ENCODE results near the gene RIN1. TPM values are rescaled to one million over a fixed set of nuclear protein-coding genes. Genes with fewer than 3 reads are reported as not detected.
"Not testable (repeated sequence)": the region's sequence is repeated elsewhere in the genome, so short reads cannot be mapped to it uniquely, and the experiment has no call there.

RIN1 gene
- total RNA-seq, 1 experiment from 2014 or later = 1.2 TPM

GRCh38 chr11:66363805-66364535 is 27.7 kb upstream of the RIN1 start:
- Histone ChIP-seq H3K4me1 (no peaks in the 10 kb centered on the region), H3K27me3 (no peaks in the 10 kb centered on the region), H3K4me3 (no peak overlapping the region), H3K27ac (no peak overlapping the region), H3K36me3 (no peaks in the 10 kb centered on the region), H3K9me3 (replicated peaks) (no peaks in the 10 kb centered on the region)
- peak; percentile 54 to 57 for DNase-seq

DNA sequence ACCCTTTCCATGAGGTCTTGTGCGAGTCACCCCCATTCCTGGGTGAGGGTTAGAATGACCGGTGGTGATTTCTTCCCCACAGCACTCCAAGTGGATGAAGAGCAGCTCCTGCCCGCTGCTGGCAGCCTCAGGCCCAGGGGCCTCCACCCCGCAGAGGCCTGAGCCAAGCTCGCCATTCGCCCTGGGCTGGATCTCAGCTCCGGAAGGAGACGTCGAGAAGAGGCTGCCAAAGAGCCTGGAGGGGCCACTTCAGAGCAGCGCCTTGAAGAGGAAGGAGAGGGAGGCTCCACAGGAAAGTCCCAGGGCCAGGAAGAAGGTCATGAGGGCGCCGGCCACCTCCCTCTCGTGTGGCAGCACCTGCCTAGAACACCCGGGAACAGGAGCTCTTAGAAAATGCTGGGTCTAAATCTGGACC is 27.0 kb upstream of the RIN1 start:
- H3K4me3 ChIP-seq = no peak overlapping the region
- no peaks in the 10 kb centered on the region for H3K36me3 ChIP-seq
- no peaks in the 10 kb centered on the region for H3K4me1 ChIP-seq
- no peaks in the 10 kb centered on the region for H3K9me3 ChIP-seq (replicated peaks)
- DNase-seq = no peak
- no peak overlapping the region for H3K27ac ChIP-seq
- H3K27me3 ChIP-seq = no peaks in the 10 kb centered on the region

DNA sequence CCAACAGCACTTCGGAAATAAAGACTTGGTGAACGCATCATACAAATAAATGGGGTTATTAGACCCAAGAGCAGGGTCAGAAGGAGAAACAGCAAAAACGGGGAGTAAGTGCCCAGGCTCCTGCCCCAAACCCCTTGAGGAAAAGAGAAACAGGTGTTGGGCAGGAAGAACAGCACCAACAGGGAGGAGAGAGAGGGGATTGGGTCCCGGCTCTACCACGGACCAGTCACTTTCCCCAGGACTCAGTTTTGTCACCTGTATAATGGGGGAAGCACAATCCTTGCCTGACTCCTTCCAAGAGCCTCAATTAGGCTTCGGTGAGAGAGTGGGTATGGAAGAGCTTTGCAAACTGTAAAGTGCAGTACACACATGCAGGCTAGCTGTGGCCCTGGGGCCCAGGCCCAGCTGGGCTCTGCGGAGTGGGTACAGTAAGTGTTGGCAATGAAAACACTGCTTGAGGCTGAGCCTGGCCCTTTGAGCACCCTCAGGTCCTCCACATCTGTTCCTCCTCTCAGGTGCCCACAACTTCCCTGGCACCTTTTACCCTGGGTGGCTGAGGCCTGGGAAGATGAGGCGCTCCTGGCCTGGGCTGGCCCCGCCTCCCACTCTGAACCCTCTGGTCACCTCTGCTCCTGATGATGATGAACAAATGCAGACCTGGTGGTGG is 26.4 kb upstream of the RIN1 start:
- H3K27me3 ChIP-seq = no peaks in the 10 kb centered on the region
- DNase-seq = no peak
- no peaks in the 10 kb centered on the region for H3K4me1 ChIP-seq
- H3K4me3 ChIP-seq = no peak overlapping the region
- H3K36me3 ChIP-seq = no peaks in the 10 kb centered on the region
- no peaks in the 10 kb centered on the region for H3K9me3 ChIP-seq (replicated peaks)
- no peak overlapping the region for H3K27ac ChIP-seq

DNA sequence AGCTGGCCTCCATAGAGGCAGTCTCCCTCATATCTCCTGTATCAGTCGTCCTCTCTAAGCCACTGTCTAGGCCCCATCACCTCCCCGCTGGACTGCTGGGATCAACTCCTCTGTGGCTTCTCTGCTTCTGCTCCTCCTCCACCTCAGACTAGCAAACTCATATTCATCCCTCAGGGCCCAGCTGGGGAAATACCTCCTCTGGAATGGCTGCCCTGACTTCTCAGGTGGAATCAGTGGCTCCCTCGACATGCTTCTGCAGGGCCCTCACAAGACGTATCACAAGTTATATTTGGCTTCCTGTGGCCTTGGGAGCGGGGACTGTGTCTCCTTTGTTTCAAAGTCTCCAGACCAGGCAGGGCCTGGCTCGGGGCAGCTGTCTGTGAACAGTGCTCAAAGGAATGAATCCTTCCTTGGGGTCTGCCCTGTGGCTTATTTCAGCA is 25.3 kb upstream of the RIN1 start:
- H3K4me3 ChIP-seq = no peak overlapping the region
- H3K36me3 ChIP-seq = no peaks in the 10 kb centered on the region
- H3K27ac ChIP-seq = no peak overlapping the region
- no peaks in the 10 kb centered on the region for H3K27me3 ChIP-seq
- no peaks in the 10 kb centered on the region for H3K9me3 ChIP-seq (replicated peaks)
- no peak for DNase-seq
- H3K4me1 ChIP-seq = no peaks in the 10 kb centered on the region

DNA sequence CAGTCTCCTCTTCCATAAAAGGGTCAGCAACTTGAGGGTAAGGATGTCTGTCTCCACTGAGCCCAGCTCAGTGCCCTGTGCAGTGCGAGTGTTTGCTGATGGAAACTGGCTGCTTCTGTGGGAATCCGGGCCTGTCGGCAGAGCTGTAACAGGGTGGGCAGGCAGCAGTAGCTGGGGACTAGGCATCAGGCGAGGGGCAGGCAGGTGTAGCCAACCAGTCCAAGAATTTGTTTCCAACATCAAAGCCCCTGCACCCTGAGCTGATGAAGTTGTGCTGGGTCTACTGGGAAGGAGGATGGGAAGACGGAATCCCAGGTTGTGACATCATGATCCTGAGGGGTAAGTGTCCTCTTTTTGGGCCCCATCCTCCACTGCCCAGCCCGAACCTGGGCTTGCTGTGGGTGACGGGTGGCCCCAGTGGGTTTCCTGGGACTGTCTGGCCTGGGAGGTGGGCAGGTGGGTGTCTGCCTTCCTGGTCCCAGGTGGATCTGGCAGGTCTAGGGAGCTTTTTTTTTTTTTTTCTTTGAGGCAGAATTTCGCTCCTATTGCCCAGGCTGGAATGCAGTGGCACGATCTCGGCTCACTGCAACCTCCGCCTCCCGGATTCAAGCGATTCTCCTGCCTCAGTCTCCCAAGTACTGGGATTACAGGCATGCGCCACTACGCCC is 24.3 kb upstream of the RIN1 start:
- Histone ChIP-seq H3K27me3 (no peaks in the 10 kb centered on the region), H3K4me1 (no peaks in the 10 kb centered on the region), H3K27ac (no peak overlapping the region), H3K9me3 (replicated peaks) (no peaks in the 10 kb centered on the region), H3K36me3 (no peaks in the 10 kb centered on the region), H3K4me3 (no peak overlapping the region)
- DNase-seq = no peak

- no peaks in the 10 kb centered on the region for H3K4me1 ChIP-seq
- H3K27ac ChIP-seq = no peak overlapping the region
- H3K9me3 ChIP-seq (replicated peaks) = no peaks in the 10 kb centered on the region
- H3K27me3 ChIP-seq = no peaks in the 10 kb centered on the region
- no peak for DNase-seq
- H3K4me3 ChIP-seq = no peak overlapping the region
- no peaks in the 10 kb centered on the region for H3K36me3 ChIP-seq
Observed at GRCh38 chr11:66359662-66360087, 23.4 kb upstream of the RIN1 start.

DNA sequence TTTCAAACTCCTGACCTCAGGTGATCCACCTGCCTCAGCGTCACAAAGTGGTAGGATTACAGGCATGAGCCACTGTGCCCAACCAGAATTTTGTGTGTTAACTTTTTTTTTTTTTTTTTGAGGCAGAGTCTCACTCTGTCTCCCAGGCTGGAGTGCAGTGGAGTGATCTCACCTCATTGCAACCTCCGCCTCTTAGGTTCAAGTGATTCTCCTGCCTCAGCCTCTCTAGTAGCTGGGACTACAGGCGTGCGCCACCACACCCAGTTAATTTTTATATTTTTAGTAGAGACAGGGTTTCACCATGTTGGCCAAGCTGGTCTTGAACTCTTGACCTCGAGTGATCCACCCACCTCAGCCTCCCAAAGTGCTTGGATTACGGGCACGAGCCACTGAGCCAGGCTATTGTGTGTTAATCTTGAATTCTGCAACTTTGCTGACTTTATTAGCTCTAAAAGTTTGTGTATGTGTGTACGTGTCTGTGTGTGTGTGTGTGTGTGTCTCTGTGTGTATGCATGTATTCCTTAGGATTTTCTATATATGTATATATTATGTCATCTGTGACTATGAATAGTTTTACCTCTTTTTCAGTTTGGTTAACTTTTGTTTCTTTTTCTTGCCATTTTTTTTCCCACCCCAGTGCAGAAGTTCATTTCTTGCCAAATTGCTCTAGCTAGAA is 14.5 kb upstream of the RIN1 start:
- not testable (repeated sequence) for DNase-seq; H3K27me3 ChIP-seq; H3K9me3 ChIP-seq (replicated peaks); H3K27ac ChIP-seq; H3K36me3 ChIP-seq; H3K4me1 ChIP-seq; H3K4me3 ChIP-seq

GRCh38 chr11:66349084-66349386 is 12.8 kb upstream of the RIN1 start:
- no peak for DNase-seq
- Histone ChIP-seq H3K9me3 (replicated peaks) (no peaks in the 10 kb centered on the region), H3K27ac (no peak overlapping the region), H3K27me3 (no peaks in the 10 kb centered on the region), H3K4me1 (peaks cover 2% of the 10 kb centered on the region; the same call in 1 of the 2 replicates), H3K4me3 (no peak overlapping the region), H3K36me3 (no peaks in the 10 kb centered on the region)

GRCh38 chr11:66347425-66348276 is 11.4 kb upstream of the RIN1 start, which contains the start of gene B4GAT1:
B4GAT1 (minus strand) TSS chr11:66347629; CDS start chr11:66347545, 84 bp downstream.
- Histone ChIP-seq H3K4me3 (peak within 1 kb of the TSS; percentile 69), H3K4me1 (peaks cover 2% of the 10 kb centered on the region; the same call in 1 of the 2 replicates), H3K9me3 (replicated peaks) (no peaks in the 10 kb centered on the region), H3K27ac (no peak within 1 kb of the TSS), H3K27me3 (no peaks in the 10 kb centered on the region), H3K36me3 (no peaks in the 10 kb centered on the region)
- DNase-seq = peak; percentile 89

DNA sequence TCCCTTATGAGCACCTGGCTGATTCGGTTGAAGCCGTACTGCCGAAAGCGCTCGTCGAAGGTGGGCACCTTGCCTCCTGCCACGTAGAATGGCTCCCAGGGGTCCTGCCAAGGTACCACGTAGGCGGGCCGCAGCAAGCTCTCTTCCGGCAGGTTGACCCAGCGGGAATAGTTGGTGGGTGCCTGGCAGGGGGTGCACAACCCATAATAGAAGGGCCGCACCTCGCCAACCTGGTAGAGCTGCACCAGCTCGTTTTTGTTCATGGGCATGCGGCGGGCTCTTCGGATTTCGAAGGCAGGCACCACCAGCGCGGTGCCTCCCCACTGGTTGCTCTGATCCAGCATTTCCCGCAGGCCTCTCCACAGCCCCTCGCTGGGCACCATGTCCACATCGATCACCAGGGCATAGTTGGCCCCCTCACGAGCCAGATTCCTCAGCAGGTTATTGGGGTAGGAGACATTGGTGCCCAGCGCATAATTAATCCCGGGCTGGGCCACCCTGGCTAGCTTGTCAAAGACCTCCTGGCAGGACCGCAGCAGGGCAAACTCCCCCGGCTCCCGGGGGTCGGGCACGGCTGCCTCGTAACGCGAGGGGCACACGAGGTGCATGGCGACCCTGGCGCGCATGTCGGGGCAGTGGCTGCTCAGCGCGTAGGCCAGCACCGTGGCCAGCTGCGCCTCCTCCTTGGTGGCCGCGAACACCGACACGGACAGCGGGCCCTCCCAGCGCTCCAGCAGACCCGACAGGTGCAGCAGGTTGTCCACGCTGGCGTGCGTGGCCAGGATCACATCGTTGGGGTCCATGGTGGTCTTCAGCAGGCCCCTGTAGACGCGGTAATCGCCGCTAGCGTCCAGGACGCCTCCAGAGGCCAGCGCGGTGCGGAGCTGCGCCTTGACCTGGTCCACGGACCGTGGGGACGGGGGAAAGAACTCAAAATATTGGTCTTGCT is 10.5 kb upstream of the RIN1 start:
- no peaks in the 10 kb centered on the region for H3K27me3 ChIP-seq
- peaks cover 2% of the 10 kb centered on the region; the same call in 1 of the 2 replicates for H3K4me1 ChIP-seq
- H3K36me3 ChIP-seq = no peaks in the 10 kb centered on the region
- peak overlapping the region; percentile 69 for H3K4me3 ChIP-seq
- no peak for DNase-seq
- no peaks in the 10 kb centered on the region for H3K9me3 ChIP-seq (replicated peaks)
- no peak overlapping the region for H3K27ac ChIP-seq

DNA sequence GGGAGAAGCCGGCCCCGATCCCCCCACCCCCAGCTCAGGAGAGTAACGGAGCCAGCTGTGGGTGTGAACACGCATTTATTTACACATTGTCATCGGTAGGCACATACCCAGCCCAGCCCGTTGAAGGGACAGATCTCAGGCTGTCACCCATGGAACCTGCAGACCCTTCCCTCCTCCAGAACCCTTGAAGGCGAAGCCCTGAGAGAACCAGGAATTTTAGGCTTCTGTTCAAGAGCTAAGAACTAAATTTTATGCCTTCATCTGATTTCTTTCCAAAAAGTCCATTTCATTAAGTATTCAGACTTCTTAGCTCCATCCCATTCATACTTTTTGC is 9.0 kb upstream of the RIN1 start:
- Histone ChIP-seq H3K9me3 (replicated peaks) (no peaks in the 10 kb centered on the region), H3K4me3 (peak overlapping the region; percentile 74), H3K27me3 (no peaks in the 10 kb centered on the region), H3K36me3 (no peaks in the 10 kb centered on the region), H3K4me1 (peaks cover 2% of the 10 kb centered on the region; the same call in 1 of the 2 replicates), H3K27ac (no peak overlapping the region)
- no peak for DNase-seq

GRCh38 chr11:66344550-66345315 is 8.5 kb upstream of the RIN1 start, which contains the start of gene BRMS1:
BRMS1 (minus strand) TSS chr11:66345104; CDS start chr11:66342234, 2,870 bp downstream.
- H3K4me3 ChIP-seq = peak within 1 kb of the TSS; percentile 74
- peaks cover 2% of the 10 kb centered on the region; the same call in 1 of the 2 replicates for H3K4me1 ChIP-seq
- H3K9me3 ChIP-seq (replicated peaks) = no peaks in the 10 kb centered on the region
- no peaks in the 10 kb centered on the region for H3K36me3 ChIP-seq
- H3K27me3 ChIP-seq = no peaks in the 10 kb centered on the region
- DNase-seq = peak; percentile 96
- H3K27ac ChIP-seq = peak within 1 kb of the TSS; percentile 5; the same call in 1 of the 2 replicates

DNA sequence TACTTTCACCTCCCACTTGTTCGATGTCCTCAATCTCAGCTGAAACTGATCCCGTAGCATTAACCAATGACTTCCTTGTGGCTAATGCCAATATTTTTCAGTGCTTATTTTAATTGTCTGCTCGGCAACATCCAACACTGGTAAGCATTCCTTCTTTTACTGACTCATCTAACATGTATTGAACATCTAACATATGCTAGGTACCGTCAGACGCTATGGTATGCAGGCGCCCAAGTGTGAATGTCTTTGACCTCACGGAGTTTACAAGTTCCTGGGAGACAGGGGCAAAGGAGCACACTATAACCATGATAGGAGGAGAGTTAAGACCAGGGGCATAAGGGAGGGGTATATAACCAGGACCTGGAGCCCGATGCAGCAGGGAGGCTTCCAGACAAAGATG is 6.9 kb upstream of the RIN1 start:
- DNase-seq = no peak

More for the DNA sequence above, 6.9 kb upstream of the RIN1 start:
- H3K27me3 ChIP-seq = no peaks in the 10 kb centered on the region
- no peaks in the 10 kb centered on the region for H3K36me3 ChIP-seq
- no peak overlapping the region for H3K27ac ChIP-seq
- H3K9me3 ChIP-seq (replicated peaks) = no peaks in the 10 kb centered on the region
- no peak overlapping the region for H3K4me3 ChIP-seq
- H3K4me1 ChIP-seq = peaks cover 2% of the 10 kb centered on the region; the same call in 1 of the 2 replicates
